Breast epithelium (tissue), 3 donors: Measurements from ENCODE around the gene ST6GAL1.

Source experiments
- POLR2A ChIP-seq: fragments of 450-650 bp; IDR thresholded peaks from one replicate; pipeline ENCODE4 v1.6.1; 2016; ENCODE audit warnings: antibody characterized with exemption, mild to moderate bottlenecking, moderate library complexity
- POLR2AphosphoS5 ChIP-seq, 3 donors: sonication (generic); formaldehyde crosslinking; IDR thresholded peaks; one replicate each; pipeline ENCODE4 v1.6.1; 2017; ENCODE audit warnings: antibody characterized with exemption in 3 of 3

- TF ChIP-seq POLR2AphosphoS5 (IDR thresholded peaks at IDR 0.05): no peak
- no peak for TF ChIP-seq POLR2A
These were observed 14.2 kb upstream of the ST6GAL1 start for GRCh38 chr3:186915806-186916796.
